Epidermal melanocyte (primary cell): ENCODE data around the gene GPATCH8.
"Not testable (repeated sequence)": the region's sequence is repeated elsewhere in the genome, so short reads cannot be mapped to it uniquely, and the experiment has no call there.

Experiments
- DNase-seq: peaks from one replicate; pipeline ENCODE4 v3.0.0; 2011; ENCODE audit warnings: low spot score; ENCODE audit not compliant: insufficient read length

GPATCH8 gene

GRCh38 chr17:44527954-44528353, 24.7 kb upstream of the GPATCH8 start:
- no peak for DNase-seq

GRCh38 chr17:44527102-44527501, 23.9 kb upstream of the GPATCH8 start:
- DNase-seq, result no peak

- DNase-seq, result no peak
These were observed 20.4 kb upstream of the GPATCH8 start for GRCh38 chr17:44523672-44523972.

- DNase-seq, result peak; percentile 65
These were observed 19.9 kb upstream of the GPATCH8 start for GRCh38 chr17:44522883-44523671.

- DNase-seq, result no peak
These were observed 14.8 kb upstream of the GPATCH8 start for GRCh38 chr17:44518032-44518431.

- not testable (repeated sequence) for DNase-seq
These were observed 8.3 kb upstream of the GPATCH8 start for GRCh38 chr17:44511241-44512134.

- DNase-seq, result not testable (repeated sequence)
These were observed 3.9 kb upstream of the GPATCH8 start for GRCh38 chr17:44506939-44507604.

- DNase-seq, result no peak
These were observed 534 bp downstream of the GPATCH8 start for GRCh38 chr17:44502598-44503146.

GRCh38 chr17:44501866-44502375, 1.3 kb downstream of the GPATCH8 start:
- no peak for DNase-seq

GRCh38 chr17:44499722-44500121, 3.5 kb downstream of the GPATCH8 start:
- DNase-seq, result no peak

GRCh38 chr17:44496815-44497214, 6.4 kb downstream of the GPATCH8 start:
- DNase-seq, result peak; percentile 48

GRCh38 chr17:44493339-44493738, 9.9 kb downstream of the GPATCH8 start:
- no peak for DNase-seq

GRCh38 chr17:44492706-44493272, 10.4 kb downstream of the GPATCH8 start:
- DNase-seq, result no peak

GRCh38 chr17:44489581-44489980, 13.6 kb downstream of the GPATCH8 start:
- no peak for DNase-seq

GRCh38 chr17:44487170-44487569, 16.0 kb downstream of the GPATCH8 start:
- no peak for DNase-seq

GRCh38 chr17:44473367-44473766, 29.8 kb downstream of the GPATCH8 start:
- DNase-seq, result no peak

GRCh38 chr17:44469676-44470075, 33.5 kb downstream of the GPATCH8 start:
- no peak for DNase-seq

GRCh38 chr17:44467108-44467507, 36.1 kb downstream of the GPATCH8 start:
- no peak for DNase-seq

- no peak for DNase-seq
These were observed 36.9 kb downstream of the GPATCH8 start for GRCh38 chr17:44466339-44466738.

- no peak for DNase-seq
These were observed 37.3 kb downstream of the GPATCH8 start for GRCh38 chr17:44465897-44466296.

GRCh38 chr17:44465276-44465675, 37.9 kb downstream of the GPATCH8 start:
- no peak for DNase-seq
